GM10847 (cell line): ENCODE results near the gene CALHM3.

Experiments used
- POLR2A ChIP-seq: IDR thresholded peaks from 2 replicates; pipeline ENCODE4 v1.6.1; 2011; ENCODE audit not compliant: insufficient read length; ENCODE audit errors: extremely low read depth

The CALHM3 gene

GRCh38 chr10:103445767-103446567 is 33.1 kb downstream of the CALHM3 start:
- TF ChIP-seq POLR2A: no peak

- TF ChIP-seq POLR2A: no peak
These were observed 33.7 kb downstream of the CALHM3 start for GRCh38 chr10:103445366-103445765.

GRCh38 chr10:103444478-103444877 is 34.6 kb downstream of the CALHM3 start:
- no peak for TF ChIP-seq POLR2A

- no peak for TF ChIP-seq POLR2A
These were observed 35.4 kb downstream of the CALHM3 start for GRCh38 chr10:103443475-103444185.

GRCh38 chr10:103442031-103442461 is 37.0 kb downstream of the CALHM3 start:
- TF ChIP-seq POLR2A: no peak

GRCh38 chr10:103441611-103442010 is 37.4 kb downstream of the CALHM3 start:
- no peak for TF ChIP-seq POLR2A

- no peak for TF ChIP-seq POLR2A
These were observed 37.8 kb downstream of the CALHM3 start for GRCh38 chr10:103441206-103441605.

- TF ChIP-seq POLR2A: no peak
These were observed 38.6 kb downstream of the CALHM3 start for GRCh38 chr10:103440416-103440815.

- TF ChIP-seq POLR2A: no peak
These were observed 39.3 kb downstream of the CALHM3 start for GRCh38 chr10:103439776-103440175.

GRCh38 chr10:103433858-103434257 is 45.2 kb downstream of the CALHM3 start:
- TF ChIP-seq POLR2A: no peak

GRCh38 chr10:103431902-103432301 is 47.1 kb downstream of the CALHM3 start:
- TF ChIP-seq POLR2A: no peak

- TF ChIP-seq POLR2A: no peak
These were observed 49.4 kb downstream of the CALHM3 start for GRCh38 chr10:103429647-103430046.

- no peak for TF ChIP-seq POLR2A
These were observed 49.9 kb downstream of the CALHM3 start for GRCh38 chr10:103428989-103429643.

GRCh38 chr10:103427866-103428265 is 51.2 kb downstream of the CALHM3 start:
- no peak for TF ChIP-seq POLR2A

GRCh38 chr10:103423748-103424147 is 55.3 kb downstream of the CALHM3 start:
- no peak for TF ChIP-seq POLR2A
